Panc1 (cell line): ENCODE data around the gene C17orf100. TPM values are rescaled to one million over a fixed set of nuclear protein-coding genes. Genes with fewer than 3 reads are reported as not detected.

Experiments
- ATAC-seq: fragments of 200-7000 bp; cut with Tn5 transposase; 2 replicates; pipeline ENCODE4 v1.9.1; 2020; ENCODE audit warnings: mild to moderate bottlenecking, moderate library complexity
- BruUV-seq: library from RNA; stranded (reverse); fragments of 400-500 nt; replicated peaks from 2 replicates; lab custom pipeline; 2021; lab: Mats Ljungman, UMichigan
- CTCF ChIA-PET: fragments of 300-600 bp; sonication (Branson Sonifier 250); formaldehyde crosslinking; loops from one replicate; lab custom pipeline; 2022; ENCODE audit warnings: antibody characterized with exemption; lab: Charles Lee
- POLR2A ChIA-PET: fragments of 300-600 bp; sonication (Branson Sonifier 250); formaldehyde crosslinking; loops from one replicate; lab custom pipeline; 2022; ENCODE audit warnings: antibody characterized with exemption; lab: Charles Lee
- DNase-seq: peaks from one replicate; pipeline ENCODE4 v3.0.0-alpha.2; 2010; ENCODE audit warnings: low read depth, low spot score
- H3K27ac ChIP-seq: 2 replicates; pipeline ENCODE4 v1.5.1; 2011; ENCODE audit warnings: mild to moderate bottlenecking, low read length, inconsistent platforms
- H3K27me3 ChIP-seq: fragments of 200-500 bp; sonication (Bioruptor generic); 2 replicates; pipeline ENCODE4 v1.6.0; 2014; ENCODE audit warnings: low read length, inconsistent platforms; ENCODE audit not compliant: control insufficient read depth, insufficient read depth
- H3K36me3 ChIP-seq: fragments of 200-500 bp; sonication (Bioruptor generic); 2 replicates; pipeline ENCODE4 v1.5.1; 2014; ENCODE audit warnings: inconsistent platforms, mild to moderate bottlenecking, low read length, moderate library complexity; ENCODE audit not compliant: control insufficient read depth, insufficient read depth
- H3K4me1 ChIP-seq: 2 replicates; pipeline ENCODE4 v1.5.1; 2011; ENCODE audit warnings: inconsistent platforms, mild to moderate bottlenecking, low read length, moderate library complexity; ENCODE audit not compliant: control insufficient read depth, insufficient read depth
- H3K4me3 ChIP-seq, 2 experiments: 2 replicates each; pipeline ENCODE4 v1.5.1; 2011 to 2012; ENCODE audit warnings: low read depth in 2 of 2, low read length in 2 of 2, mild to moderate bottlenecking in 2 of 2, inconsistent platforms in 1 of 2, moderate library complexity in 1 of 2
- H3K9me3 ChIP-seq: fragments of 200-500 bp; sonication (Bioruptor generic); 2 replicates; pipeline ENCODE4 v1.5.1; 2014; ENCODE audit warnings: low read depth, mild to moderate bottlenecking, inconsistent platforms, low read length, moderate library complexity; ENCODE audit not compliant: control insufficient read depth, insufficient read depth
- CTCF ChIP-seq: fragments of 450-650 bp; IDR thresholded peaks from 2 replicates; pipeline ENCODE4 v1.5.1; 2017; ENCODE audit warnings: mild to moderate bottlenecking
- POLR2AphosphoS5 ChIP-seq: IDR thresholded peaks from 2 replicates; pipeline ENCODE4 v1.6.1; 2012; ENCODE audit warnings: mild to moderate bottlenecking, low read depth, low read length, moderate library complexity
- REST ChIP-seq, 2 experiments: IDR thresholded peaks; 2 replicates each; pipeline ENCODE4 v1.6.1; 2011 to 2012; ENCODE audit warnings: low read depth in 2 of 2, control low read depth in 1 of 2, low read length in 1 of 2, mild to moderate bottlenecking in 1 of 2, moderate library complexity in 1 of 2; ENCODE audit not compliant: insufficient read depth in 1 of 2
- SIN3A ChIP-seq: IDR thresholded peaks from 2 replicates; pipeline ENCODE4 v1.6.1; 2012; ENCODE audit warnings: low read depth, mild to moderate bottlenecking, low read length, moderate library complexity, borderline replicate concordance; ENCODE audit not compliant: insufficient read depth
- TCF7L2 ChIP-seq: IDR thresholded peaks from 2 replicates; pipeline ENCODE4 v1.6.1; 2011; ENCODE audit warnings: mild to moderate bottlenecking, low read depth, low read length, inconsistent platforms
- in situ Hi-C: cut with HindIII; loops from 2 replicates; pipeline ENCODE4 v1.10.0; 2016; ENCODE audit warnings: low sequenced_read_pairs, low pct_unique_long_range_greater_than_20kb
- intact Hi-C: fragments of 100-400 bp; cut with micrococcal nuclease; formaldehyde crosslinking; loops from one replicate; pipeline ENCODE4 v1.10.0; 2022; ENCODE audit not compliant: unreplicated experiment
- microRNA-seq: library from miRNA; unstranded; fragments of <30 nt; microRNA quantifications from one replicate; pipeline ENCODE4 v1.1.0, GENCODE V29; 2020; ENCODE audit not compliant: unreplicated experiment
- total RNA-seq: library from RNA; stranded (reverse); gene quantifications from one replicate; pipeline ENCODE4 v1.2.1, GENCODE V29; 2021; ENCODE audit not compliant: unreplicated experiment

The C17orf100 gene
- total RNA-seq, 1 experiment from 2014 or later = 2.8 TPM

- H3K4me1 ChIP-seq = no peaks in the 10 kb centered on the region
- no peaks in the 10 kb centered on the region for H3K9me3 ChIP-seq
- no peak for DNase-seq
- POLR2A ChIA-PET = no interaction called here
- in situ Hi-C loops (no loop called here), intact Hi-C loops (no loop called here)
- H3K4me3 ChIP-seq = no peak overlapping the region
- no peaks in the 10 kb centered on the region; the same call in 1 of the 2 replicates for H3K27me3 ChIP-seq
- no peaks in the 10 kb centered on the region for H3K36me3 ChIP-seq
- ATAC-seq = no peak
- no peak overlapping the region for H3K27ac ChIP-seq
- CTCF ChIA-PET = no interaction called here
- BruUV-seq = no TSS peak
- TF ChIP-seq CTCF (no peak), REST (IDR thresholded peaks at IDR 0.05; ENCODE audit: insufficient read depth in 1 of 2, low read depth in 2 of 2, low read length in 1 of 2) (no peak), SIN3A (no peak), POLR2AphosphoS5 (no peak), TCF7L2 (no peak)
These were observed 51.1 kb downstream of the C17orf100 start for GRCh38 chr17:6702567-6703215.

Small RNA genes lying within 50 kb of the gene (microRNA-seq; reads per million reads assigned to microRNA genes)
- gene MIR4520-1 = not detected
- gene MIR4520-2 = not detected

Other genes starting within 250 kb of the C17orf100 start
- gene AIPL1, start 216.6 kb upstream of the C17orf100 start, total RNA-seq = not detected
- gene PIMREG, start 207.3 kb upstream of the C17orf100 start, total RNA-seq = 41.2 TPM
- gene PITPNM3, start 95.2 kb upstream of the C17orf100 start, total RNA-seq = 0.44 TPM
- 13.0 TPM for gene KIAA0753, start 11.1 kb upstream of the C17orf100 start, total RNA-seq
- 137 TPM for gene TXNDC17, start 10.7 kb upstream of the C17orf100 start, total RNA-seq
- gene MED31, start 157 bp upstream of the C17orf100 start, total RNA-seq = 18.6 TPM
- 0.26 TPM for gene SLC13A5, start 61.6 kb downstream of the C17orf100 start, total RNA-seq
- 3.5 TPM for gene XAF1, start 104.3 kb downstream of the C17orf100 start, total RNA-seq
- not detected for gene FBXO39, start 124.5 kb downstream of the C17orf100 start, total RNA-seq
- gene TEKT1, start 180.0 kb downstream of the C17orf100 start, total RNA-seq = not detected